Endodermal cell (in vitro differentiated cells): ENCODE measurements around the gene RNF220. TPM values are rescaled to one million over a fixed set of nuclear protein-coding genes. Genes with fewer than 3 reads are reported as not detected.

ENCODE experiments used
- DNase-seq: peaks from one replicate; pipeline ENCODE4 v3.0.0-alpha.2; 2017
- H3K27ac ChIP-seq: 2 replicates; pipeline ENCODE4 v1.5.1; 2013; ENCODE audit warnings: mild to moderate bottlenecking, low read depth, low read length, moderate library complexity
- H3K27me3 ChIP-seq: 2 replicates; pipeline ENCODE4 v1.6.1; 2013; ENCODE audit warnings: mild to moderate bottlenecking, low read length, moderate library complexity; ENCODE audit not compliant: insufficient read depth, control insufficient read depth, poor library complexity, severe bottlenecking
- H3K36me3 ChIP-seq: 2 replicates; pipeline ENCODE4 v1.7.0; 2013; ENCODE audit warnings: mild to moderate bottlenecking, low read length, moderate library complexity; ENCODE audit not compliant: control insufficient read depth, insufficient read depth
- H3K4me1 ChIP-seq: one replicate; pipeline ENCODE4 v1.7.0; 2013; ENCODE audit warnings: low read length; ENCODE audit not compliant: control insufficient read depth, insufficient read depth
- H3K4me3 ChIP-seq: 2 replicates; pipeline ENCODE4 v1.5.1; 2013; ENCODE audit warnings: mild to moderate bottlenecking, low read length, moderate library complexity
- H3K9ac ChIP-seq: 2 replicates; pipeline ENCODE4 v1.6.1; 2013; ENCODE audit warnings: mild to moderate bottlenecking, low read length, moderate library complexity; ENCODE audit not compliant: poor library complexity, severe bottlenecking; ENCODE audit errors: extremely low read depth
- H3K9me3 ChIP-seq: 2 replicates; pipeline ENCODE4 v1.6.1; 2013; ENCODE audit warnings: mild to moderate bottlenecking, low read length, moderate library complexity; ENCODE audit not compliant: control insufficient read depth
- H3K27ac Mint-ChIP-seq: 2 replicates; pipeline ENCODE4 v1.8.0; 2020; ENCODE audit warnings: mixed read lengths
- H3K27me3 Mint-ChIP-seq: 2 replicates; pipeline ENCODE4 v1.8.0; 2021; ENCODE audit warnings: mild to moderate bottlenecking, mixed read lengths; ENCODE audit not compliant: insufficient read depth
- H3K36me3 Mint-ChIP-seq: 2 replicates; pipeline ENCODE4 v1.8.0; 2020; ENCODE audit warnings: low read depth, mixed read lengths
- H3K4me1 Mint-ChIP-seq: 2 replicates; pipeline ENCODE4 v1.8.0; 2020; ENCODE audit warnings: mixed read lengths
- H3K4me3 Mint-ChIP-seq: 2 replicates; pipeline ENCODE4 v1.8.0; 2020; ENCODE audit warnings: mild to moderate bottlenecking, moderate library complexity, mixed read lengths
- H3K9me3 Mint-ChIP-seq: 2 replicates; pipeline ENCODE4 v1.8.0; 2020; ENCODE audit warnings: mild to moderate bottlenecking, mixed read lengths
- WGBS, 2 experiments: methylation state at CpG; one replicate each; pipeline versions ENCODE4 v1.1.5 to v1.1.7; 2013; ENCODE audit warnings: missing lambda C conversion rate in 2 of 2, mixed read lengths in 1 of 2; ENCODE audit not compliant: insufficient coverage in 1 of 2, insufficient read length in 1 of 2; 5-methylcytosine and 5-hydroxymethylcytosine counted together
- total RNA-seq, 2 donors: library from RNA; stranded (reverse); fragmentation: NEBNext Ultra II Directional in 1 of 2; extraction: Animal tissue kit (Norgen Biotek cat#: 25700) in 1 of 2; gene quantifications; 2 replicates in 1 of 2; 3 replicates in 1 of 2; pipeline ENCODE4 v1.2.1, GENCODE V29; 2021
- TF ChIP-seq, protein P1 (sequence below): fragments of 200-600 bp; sonication (generic); conservative IDR thresholded peaks from 2 replicates; pipeline ENCODE4 v1.5.0; 2021; ENCODE audit warnings: antibody characterized with exemption, mild to moderate bottlenecking

Gene RNF220
- total RNA-seq, 2 donors from 2014 or later = 94.6 to 95.5 TPM

DNA sequence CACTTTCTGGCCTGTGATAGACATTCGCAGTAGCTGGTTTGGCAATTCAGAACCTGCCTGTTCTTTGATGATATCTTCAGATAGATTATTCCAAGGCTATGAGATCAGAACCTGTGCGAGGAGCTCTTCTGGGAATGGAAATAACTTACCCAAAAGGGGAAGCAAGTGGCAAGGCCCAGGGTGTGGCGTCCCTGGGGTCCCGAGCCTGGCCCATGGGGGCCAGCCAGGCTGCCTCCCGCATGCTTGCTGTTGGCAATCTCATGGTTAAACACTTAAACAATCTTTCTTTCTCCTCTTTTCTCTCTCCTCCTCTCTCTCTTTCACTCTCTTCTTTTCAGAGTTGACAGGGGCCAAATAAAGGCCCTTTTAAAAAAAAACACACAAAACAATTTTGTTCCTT is 108.1 kb downstream of the RNF220 start:
- no peak overlapping the region for H3K4me3 ChIP-seq
- no peak overlapping the region for H3K27ac ChIP-seq
- H3K27me3 ChIP-seq = peaks cover 86% of the 10 kb centered on the region
- H3K9ac ChIP-seq = no peak overlapping the region
- no peaks in the 10 kb centered on the region for H3K36me3 ChIP-seq
- H3K27me3 Mint-ChIP-seq = peaks cover 84% of the 10 kb centered on the region
- H3K4me1 ChIP-seq = peaks cover 11% of the 10 kb centered on the region
- peaks cover 21% of the 10 kb centered on the region for H3K4me1 Mint-ChIP-seq
- no peak for DNase-seq
- TF ChIP-seq, protein P1, sequence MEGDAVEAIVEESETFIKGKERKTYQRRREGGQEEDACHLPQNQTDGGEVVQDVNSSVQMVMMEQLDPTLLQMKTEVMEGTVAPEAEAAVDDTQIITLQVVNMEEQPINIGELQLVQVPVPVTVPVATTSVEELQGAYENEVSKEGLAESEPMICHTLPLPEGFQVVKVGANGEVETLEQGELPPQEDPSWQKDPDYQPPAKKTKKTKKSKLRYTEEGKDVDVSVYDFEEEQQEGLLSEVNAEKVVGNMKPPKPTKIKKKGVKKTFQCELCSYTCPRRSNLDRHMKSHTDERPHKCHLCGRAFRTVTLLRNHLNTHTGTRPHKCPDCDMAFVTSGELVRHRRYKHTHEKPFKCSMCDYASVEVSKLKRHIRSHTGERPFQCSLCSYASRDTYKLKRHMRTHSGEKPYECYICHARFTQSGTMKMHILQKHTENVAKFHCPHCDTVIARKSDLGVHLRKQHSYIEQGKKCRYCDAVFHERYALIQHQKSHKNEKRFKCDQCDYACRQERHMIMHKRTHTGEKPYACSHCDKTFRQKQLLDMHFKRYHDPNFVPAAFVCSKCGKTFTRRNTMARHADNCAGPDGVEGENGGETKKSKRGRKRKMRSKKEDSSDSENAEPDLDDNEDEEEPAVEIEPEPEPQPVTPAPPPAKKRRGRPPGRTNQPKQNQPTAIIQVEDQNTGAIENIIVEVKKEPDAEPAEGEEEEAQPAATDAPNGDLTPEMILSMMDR = no peak
- WGBS, 2 experiments = 89 to 94% methylated on average over 5 of the region's 5 CpGs
- no peak overlapping the region for H3K4me3 Mint-ChIP-seq
- no peak overlapping the region for H3K27ac Mint-ChIP-seq
- no peaks in the 10 kb centered on the region for H3K9me3 Mint-ChIP-seq
- H3K9me3 ChIP-seq = no peaks in the 10 kb centered on the region
- H3K36me3 Mint-ChIP-seq = no peaks in the 10 kb centered on the region

DNA sequence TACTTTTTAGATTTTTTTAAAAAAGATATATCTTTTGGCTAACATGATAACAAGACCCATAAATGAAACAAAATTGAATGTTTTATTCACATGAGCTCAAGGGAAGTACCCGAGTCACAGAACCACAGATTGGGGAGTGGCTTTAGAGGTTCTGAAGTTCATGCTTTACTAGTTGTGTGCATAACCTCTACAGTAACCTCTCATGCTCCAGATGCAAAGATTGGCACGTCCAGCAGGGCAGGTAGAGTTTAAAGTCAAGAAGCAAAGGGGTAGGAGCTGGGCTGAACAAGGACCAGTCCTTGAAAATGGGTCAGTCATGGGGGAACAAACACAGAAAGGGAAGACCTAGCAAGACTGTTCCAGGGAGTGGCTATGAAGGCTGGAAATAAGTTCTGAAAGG is 109.6 kb downstream of the RNF220 start:
- no peak for DNase-seq
- peaks cover 76% of the 10 kb centered on the region for H3K27me3 ChIP-seq
- no peaks in the 10 kb centered on the region for H3K36me3 ChIP-seq
- H3K4me3 ChIP-seq = no peak overlapping the region
- no peaks in the 10 kb centered on the region for H3K9me3 ChIP-seq
- H3K4me1 Mint-ChIP-seq = peaks cover 17% of the 10 kb centered on the region
- H3K9me3 Mint-ChIP-seq = no peaks in the 10 kb centered on the region
- H3K27ac Mint-ChIP-seq = no peak overlapping the region
- H3K36me3 Mint-ChIP-seq = no peaks in the 10 kb centered on the region
- no peak overlapping the region for H3K9ac ChIP-seq
- peaks cover 11% of the 10 kb centered on the region for H3K4me1 ChIP-seq
- H3K27ac ChIP-seq = no peak overlapping the region
- WGBS, 2 experiments = 93 to 100% methylated on average over 1 to 2 of the region's 2 CpGs
- TF ChIP-seq, protein P1 = no peak
- no peak overlapping the region for H3K4me3 Mint-ChIP-seq
- H3K27me3 Mint-ChIP-seq = peaks cover 76% of the 10 kb centered on the region

DNA sequence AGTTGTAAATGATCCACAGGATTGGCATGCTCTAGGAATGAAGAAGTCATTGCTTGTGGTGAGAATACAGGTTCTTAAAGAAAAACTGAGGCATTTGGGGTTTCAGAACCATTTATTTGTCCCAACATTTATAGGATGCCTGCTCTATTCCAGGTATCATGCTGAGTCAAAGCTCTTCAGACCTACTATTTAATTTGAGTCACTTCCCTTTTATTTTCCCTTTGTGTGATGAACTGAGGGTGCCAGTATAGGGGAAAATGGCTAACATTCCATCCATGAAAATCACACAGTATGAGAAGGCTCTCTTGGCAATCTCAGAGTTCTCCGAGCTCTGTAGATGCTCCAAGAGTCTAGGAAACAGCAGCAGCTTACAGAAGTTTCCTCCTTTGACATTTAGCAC is 110.4 kb downstream of the RNF220 start:
- Histone ChIP-seq H3K36me3 (no peaks in the 10 kb centered on the region), H3K4me3 (no peak overlapping the region), H3K9me3 (no peaks in the 10 kb centered on the region), H3K4me1 (peaks cover 11% of the 10 kb centered on the region), H3K9ac (no peak overlapping the region), H3K27ac (no peak overlapping the region), H3K27me3 (peaks cover 70% of the 10 kb centered on the region)
- no peaks in the 10 kb centered on the region for H3K9me3 Mint-ChIP-seq
- WGBS, 2 experiments = 93% methylated on average over 1 of the region's 1 CpG; no CpG with 5 or more reads in 1 of the 2 experiments
- no peak overlapping the region for H3K27ac Mint-ChIP-seq
- H3K36me3 Mint-ChIP-seq = no peaks in the 10 kb centered on the region
- H3K4me3 Mint-ChIP-seq = no peak overlapping the region
- H3K27me3 Mint-ChIP-seq = peaks cover 72% of the 10 kb centered on the region
- peaks cover 17% of the 10 kb centered on the region for H3K4me1 Mint-ChIP-seq
- TF ChIP-seq, protein P1 = no peak
- no peak for DNase-seq
